Stimulated activated CD8-positive, alpha-beta memory T cell treated with anti-CD3 and anti-CD28 coated beads, Interleukin-4, amount 100 ng/mL, for 48 hours (primary cell): Measurements from ENCODE around the gene OTUB2.

Experiments used
- DNase-seq: peaks from one replicate; pipeline ENCODE4 v3.0.0-alpha.2; 2020

The OTUB2 gene

GRCh38 chr14:94043111-94043755 lies 17.1 kb downstream of the OTUB2 start:
- no peak for DNase-seq

DNA sequence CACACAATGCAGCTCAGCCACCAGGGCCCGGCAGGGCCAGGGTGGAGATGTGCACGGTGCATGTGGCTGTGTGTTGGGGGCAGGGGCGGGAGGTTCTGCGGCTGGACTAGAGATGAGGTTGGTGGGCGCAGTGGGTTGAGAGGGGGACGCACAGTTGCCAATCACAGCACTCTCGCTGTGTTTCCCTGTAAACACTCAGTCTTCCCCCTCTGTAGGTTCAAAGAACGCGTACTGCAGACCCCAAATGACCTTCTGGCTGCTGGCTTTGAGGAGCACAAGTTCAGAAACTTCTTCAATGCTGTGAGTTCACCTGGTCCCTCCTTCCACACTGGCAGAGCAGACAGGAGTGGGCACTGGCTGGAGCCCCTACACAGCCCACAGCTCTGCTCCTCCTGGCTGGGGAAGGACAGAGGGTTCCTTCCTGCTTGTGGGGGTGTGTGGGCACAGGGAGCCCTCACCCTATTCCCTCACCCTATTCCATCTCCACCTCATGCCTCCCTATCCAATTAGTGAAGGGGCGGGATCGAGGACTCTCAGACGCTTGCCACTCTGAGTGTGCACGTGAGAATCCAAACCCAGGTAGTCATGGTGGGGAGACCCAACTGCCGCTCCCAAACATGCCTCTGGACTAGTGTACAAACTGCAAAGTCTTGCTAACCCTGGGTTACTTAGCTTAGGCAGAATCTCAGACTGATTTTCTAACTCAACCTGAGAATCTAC lies 17.8 kb downstream of the OTUB2 start:
- DNase-seq: no peak

GRCh38 chr14:94044476-94045091 lies 18.4 kb downstream of the OTUB2 start:
- DNase-seq: no peak

GRCh38 chr14:94045101-94045500 lies 19.0 kb downstream of the OTUB2 start:
- DNase-seq: no peak

GRCh38 chr14:94045563-94046345 lies 19.6 kb downstream of the OTUB2 start:
- no peak for DNase-seq

DNA sequence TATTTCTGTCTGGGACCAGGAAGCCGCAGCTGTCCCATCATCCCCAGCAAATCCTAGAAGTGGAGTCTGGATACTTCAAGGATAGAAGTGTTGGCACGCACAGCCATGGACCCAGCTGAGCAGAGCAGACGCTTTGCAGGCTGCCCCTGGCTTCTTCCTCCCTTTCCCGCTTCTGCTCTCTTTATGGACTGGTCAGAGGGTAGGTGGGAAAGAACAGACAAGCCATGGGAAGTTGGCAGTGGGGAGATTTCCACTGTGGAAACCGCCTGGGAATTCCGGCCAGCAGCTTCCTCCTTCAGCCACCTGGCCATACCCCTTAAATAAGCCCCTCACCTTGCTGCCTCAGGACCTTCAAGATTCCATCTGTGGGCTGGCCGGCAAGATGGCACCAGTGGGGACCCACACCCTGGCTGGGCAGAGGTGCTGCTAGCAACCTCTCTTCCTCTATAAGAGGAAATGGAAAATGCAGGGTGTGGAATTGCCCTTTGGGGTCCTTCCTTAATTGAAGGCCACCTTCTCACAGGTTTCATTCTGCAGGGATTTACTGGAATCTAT lies 20.6 kb downstream of the OTUB2 start:
- DNase-seq: peak; percentile 16

- peak; percentile 18 for DNase-seq
These were observed 21.4 kb downstream of the OTUB2 start for GRCh38 chr14:94047581-94047980.

GRCh38 chr14:94048691-94049624 lies 22.8 kb downstream of the OTUB2 start:
- DNase-seq: peak; percentile 14

DNA sequence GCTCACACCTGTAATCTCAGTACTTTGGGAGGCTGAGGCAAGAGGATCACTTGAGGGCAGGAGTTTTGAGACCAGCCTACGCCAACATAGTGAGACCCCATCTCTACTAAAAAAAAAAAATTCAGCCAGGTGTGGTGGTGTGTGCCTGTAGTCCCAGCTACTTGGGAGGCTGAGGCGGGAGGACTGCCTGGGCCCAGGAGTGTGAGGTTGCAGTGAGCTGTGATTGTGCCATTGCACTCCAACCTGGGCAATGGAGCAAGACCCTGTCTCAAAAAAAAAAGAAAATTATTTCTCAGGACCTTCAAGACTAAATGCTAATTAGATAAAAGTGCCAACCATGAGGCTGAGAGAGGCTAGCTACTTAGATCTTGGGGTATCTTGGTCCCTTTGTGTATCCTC lies 23.5 kb downstream of the OTUB2 start:
- DNase-seq: no peak

GRCh38 chr14:94050231-94050880 lies 24.2 kb downstream of the OTUB2 start:
- no peak for DNase-seq

- DNase-seq: peak; percentile 24
These were observed 25.0 kb downstream of the OTUB2 start for GRCh38 chr14:94051115-94051514.

GRCh38 chr14:94051779-94052178 lies 25.6 kb downstream of the OTUB2 start:
- DNase-seq: peak; percentile 22

DNA sequence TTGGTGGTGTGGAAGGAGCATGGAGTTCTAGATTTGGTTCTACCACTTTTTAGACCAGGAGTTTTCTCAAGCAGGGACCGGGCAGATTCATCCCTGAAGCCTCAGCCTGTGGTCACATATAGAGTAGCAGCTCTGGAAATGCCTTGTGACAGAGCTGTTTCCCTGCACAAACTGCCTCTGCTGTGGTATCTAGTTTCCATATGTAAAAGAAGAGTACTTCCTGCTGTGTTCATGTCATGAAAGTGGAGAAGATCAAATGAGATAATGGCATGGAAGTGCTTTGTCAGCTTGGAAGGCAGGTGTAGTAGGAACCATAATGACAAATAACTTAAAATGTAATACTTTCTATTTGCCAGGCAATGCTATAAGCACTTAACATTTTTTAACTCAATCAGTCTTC lies 26.1 kb downstream of the OTUB2 start:
- no peak for DNase-seq

DNA sequence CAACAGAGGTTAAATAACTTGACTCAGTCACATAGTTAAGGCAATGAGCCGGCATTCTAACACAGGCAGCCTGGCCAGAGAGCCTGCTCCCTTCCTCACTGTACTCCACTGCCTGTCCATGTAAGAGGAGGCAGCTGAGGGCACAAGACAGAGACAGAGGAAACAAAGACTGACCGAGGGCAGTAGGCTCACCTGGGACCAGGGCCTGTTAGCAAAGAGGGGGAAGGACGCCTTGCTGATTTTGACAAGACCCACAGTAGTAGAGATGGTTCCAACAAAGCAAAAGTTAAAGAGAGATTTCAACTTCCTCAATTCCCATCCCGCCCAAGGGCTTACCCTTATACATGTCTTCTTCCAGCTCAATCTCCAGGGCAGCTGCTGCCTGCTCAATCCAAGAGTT lies 26.5 kb downstream of the OTUB2 start:
- no peak for DNase-seq

DNA sequence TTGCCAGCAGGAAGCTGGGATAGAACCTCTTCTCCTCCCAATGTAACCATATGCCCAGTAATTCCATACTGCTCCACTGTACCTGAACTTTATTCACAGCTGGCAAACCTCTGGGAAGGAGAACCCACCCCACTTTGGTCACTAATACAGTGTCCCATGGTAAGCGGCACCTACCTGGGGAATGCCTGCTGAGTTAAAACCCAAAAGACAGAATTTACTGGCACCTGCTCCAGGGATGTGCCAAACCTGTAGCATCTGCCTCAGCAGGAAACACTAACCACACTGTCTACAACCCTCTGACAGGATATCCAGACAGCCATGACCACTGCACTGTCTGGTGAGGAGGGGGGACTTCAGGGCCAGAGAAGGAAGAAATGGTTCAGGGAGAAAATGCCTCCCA lies 28.3 kb downstream of the OTUB2 start:
- DNase-seq: no peak

DNA sequence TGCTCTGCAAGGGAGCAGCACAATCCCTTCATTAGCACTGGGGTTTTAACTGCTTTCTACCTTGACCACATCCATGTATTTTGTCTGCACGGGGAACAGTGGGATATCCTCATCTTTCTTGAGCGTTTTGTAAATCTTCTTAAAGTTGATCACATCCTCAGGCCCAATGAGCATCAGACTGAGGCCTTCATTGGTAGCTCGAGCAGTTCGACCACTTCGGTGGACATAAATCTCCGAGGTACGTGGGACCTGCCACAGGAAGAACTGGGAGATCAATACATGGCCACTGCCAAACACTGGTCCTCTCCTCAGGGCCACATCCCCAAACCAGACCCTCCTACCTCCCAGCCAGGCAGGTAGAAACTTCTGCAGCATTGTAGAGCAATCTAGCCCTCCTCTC lies 28.8 kb downstream of the OTUB2 start:
- no peak for DNase-seq

- DNase-seq: no peak
These were observed 30.6 kb downstream of the OTUB2 start for GRCh38 chr14:94056579-94057308.

GRCh38 chr14:94058128-94058673 lies 32.1 kb downstream of the OTUB2 start:
- DNase-seq: no peak

- no peak for DNase-seq
These were observed 32.6 kb downstream of the OTUB2 start for GRCh38 chr14:94058674-94059138.

DNA sequence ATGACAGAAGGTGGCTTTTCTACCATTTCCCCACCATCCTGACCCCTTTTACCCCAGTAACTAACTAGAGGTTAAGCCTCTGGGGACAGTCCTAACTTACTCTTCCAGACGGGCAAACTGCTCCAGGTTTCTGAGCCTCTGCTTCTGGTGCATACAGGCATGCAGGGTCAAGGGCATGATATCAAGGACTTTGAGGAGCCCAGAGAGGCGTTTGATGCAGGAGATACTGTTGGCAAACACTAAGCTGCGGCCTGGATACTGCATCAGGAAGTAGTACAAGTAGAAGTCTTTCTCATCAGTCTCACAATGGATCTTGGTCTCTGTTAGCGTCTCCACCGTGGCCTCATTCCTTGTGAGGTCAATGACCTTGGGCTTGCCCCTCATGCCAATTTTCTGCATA lies 33.9 kb downstream of the OTUB2 start:
- DNase-seq: no peak
